Progenitor cell of endocrine pancreas (in vitro differentiated cells): ENCODE measurements around the gene PLPPR3. TPM values are rescaled to one million over a fixed set of nuclear protein-coding genes. Genes with fewer than 3 reads are reported as not detected.

ENCODE experiments used
- DNase-seq: peaks from one replicate; pipeline ENCODE4 v3.0.0; 2021; ENCODE audit warnings: low spot score; ENCODE audit not compliant: unreplicated experiment
- H3K27ac Mint-ChIP-seq: 2 replicates; pipeline ENCODE4 v1.8.0; 2021; ENCODE audit warnings: mild to moderate bottlenecking, moderate library complexity, mixed read lengths
- H3K27me3 Mint-ChIP-seq: 2 replicates; pipeline ENCODE4 v1.8.0; 2021; ENCODE audit warnings: mixed read lengths
- H3K36me3 Mint-ChIP-seq: 2 replicates; pipeline ENCODE4 v1.8.0; 2022; ENCODE audit warnings: mixed read lengths; ENCODE audit not compliant: insufficient read depth
- H3K4me1 Mint-ChIP-seq: 2 replicates; pipeline ENCODE4 v1.8.0; 2021; ENCODE audit warnings: low read depth, mixed read lengths
- H3K4me3 Mint-ChIP-seq: 2 replicates; pipeline ENCODE4 v1.8.0; 2021; ENCODE audit warnings: low read depth, mild to moderate bottlenecking, moderate library complexity, mixed read lengths
- H3K9me3 Mint-ChIP-seq: 2 replicates; pipeline ENCODE4 v1.8.0; 2021; ENCODE audit warnings: low read depth, mixed read lengths
- total RNA-seq: library from RNA; stranded (reverse); gene quantifications from 2 replicates; pipeline ENCODE4 v1.2.1, GENCODE V29; 2021
- TF ChIP-seq, protein P1 (sequence below): fragments of 200-600 bp; sonication (generic); IDR thresholded peaks from one replicate; pipeline ENCODE4 v1.5.0; 2021; ENCODE audit warnings: antibody characterized with exemption, mild to moderate bottlenecking; ENCODE audit not compliant: unreplicated experiment

Gene PLPPR3
- total RNA-seq, 1 donor from 2014 or later, result 129 TPM

DNA sequence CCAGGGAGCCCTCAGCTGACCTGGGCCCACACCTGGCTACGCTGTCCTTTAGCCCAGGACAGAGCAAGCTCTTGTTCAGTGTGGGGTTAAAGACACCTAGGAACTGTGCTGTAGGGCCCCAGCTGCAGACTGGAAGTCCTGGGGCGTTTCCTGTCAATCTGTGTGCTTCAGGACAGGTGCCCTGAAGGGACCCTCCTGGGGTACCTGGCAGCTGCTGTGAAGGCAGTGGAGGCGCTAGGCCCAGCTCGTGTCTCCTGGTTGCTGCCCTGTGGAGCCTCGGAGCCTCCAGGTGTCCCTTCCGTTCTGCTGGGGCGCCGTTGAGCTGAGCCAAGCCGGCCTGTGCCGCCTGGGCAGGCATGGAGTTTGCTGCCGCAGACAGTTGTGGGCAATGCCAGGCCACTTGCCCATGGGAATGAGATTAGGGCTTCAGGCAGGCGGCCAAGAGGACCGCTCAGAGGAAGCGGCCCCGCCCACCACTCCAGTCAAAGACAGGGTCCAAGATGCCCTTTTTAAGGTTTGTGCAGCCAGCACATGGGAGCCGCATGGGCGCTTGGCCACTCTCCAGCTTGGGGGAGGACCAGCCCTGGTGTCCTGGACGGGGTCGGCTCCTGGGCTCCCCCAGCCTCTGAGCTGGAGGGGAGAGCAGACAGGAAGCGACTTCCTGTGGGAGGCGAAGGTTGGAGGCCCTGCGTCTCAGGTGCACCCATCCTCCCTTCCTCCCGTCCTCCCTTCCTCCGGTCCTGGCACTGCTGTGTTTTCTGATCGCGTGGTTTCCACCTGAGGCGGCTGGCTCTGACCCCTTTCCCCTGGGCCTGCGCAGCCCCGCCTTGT, 20.5 kb downstream of the PLPPR3 start:
- no peak overlapping the region for H3K4me3 Mint-ChIP-seq
- TF ChIP-seq, protein P1, sequence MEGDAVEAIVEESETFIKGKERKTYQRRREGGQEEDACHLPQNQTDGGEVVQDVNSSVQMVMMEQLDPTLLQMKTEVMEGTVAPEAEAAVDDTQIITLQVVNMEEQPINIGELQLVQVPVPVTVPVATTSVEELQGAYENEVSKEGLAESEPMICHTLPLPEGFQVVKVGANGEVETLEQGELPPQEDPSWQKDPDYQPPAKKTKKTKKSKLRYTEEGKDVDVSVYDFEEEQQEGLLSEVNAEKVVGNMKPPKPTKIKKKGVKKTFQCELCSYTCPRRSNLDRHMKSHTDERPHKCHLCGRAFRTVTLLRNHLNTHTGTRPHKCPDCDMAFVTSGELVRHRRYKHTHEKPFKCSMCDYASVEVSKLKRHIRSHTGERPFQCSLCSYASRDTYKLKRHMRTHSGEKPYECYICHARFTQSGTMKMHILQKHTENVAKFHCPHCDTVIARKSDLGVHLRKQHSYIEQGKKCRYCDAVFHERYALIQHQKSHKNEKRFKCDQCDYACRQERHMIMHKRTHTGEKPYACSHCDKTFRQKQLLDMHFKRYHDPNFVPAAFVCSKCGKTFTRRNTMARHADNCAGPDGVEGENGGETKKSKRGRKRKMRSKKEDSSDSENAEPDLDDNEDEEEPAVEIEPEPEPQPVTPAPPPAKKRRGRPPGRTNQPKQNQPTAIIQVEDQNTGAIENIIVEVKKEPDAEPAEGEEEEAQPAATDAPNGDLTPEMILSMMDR, result no peak
- DNase-seq, result no peak
- H3K9me3 Mint-ChIP-seq, result no peaks in the 10 kb centered on the region
- no peaks in the 10 kb centered on the region for H3K27me3 Mint-ChIP-seq
- peak overlapping the region; percentile 10 for H3K27ac Mint-ChIP-seq
- peaks cover 34% of the 10 kb centered on the region for H3K4me1 Mint-ChIP-seq
- peaks cover 15% of the 10 kb centered on the region for H3K36me3 Mint-ChIP-seq

DNA sequence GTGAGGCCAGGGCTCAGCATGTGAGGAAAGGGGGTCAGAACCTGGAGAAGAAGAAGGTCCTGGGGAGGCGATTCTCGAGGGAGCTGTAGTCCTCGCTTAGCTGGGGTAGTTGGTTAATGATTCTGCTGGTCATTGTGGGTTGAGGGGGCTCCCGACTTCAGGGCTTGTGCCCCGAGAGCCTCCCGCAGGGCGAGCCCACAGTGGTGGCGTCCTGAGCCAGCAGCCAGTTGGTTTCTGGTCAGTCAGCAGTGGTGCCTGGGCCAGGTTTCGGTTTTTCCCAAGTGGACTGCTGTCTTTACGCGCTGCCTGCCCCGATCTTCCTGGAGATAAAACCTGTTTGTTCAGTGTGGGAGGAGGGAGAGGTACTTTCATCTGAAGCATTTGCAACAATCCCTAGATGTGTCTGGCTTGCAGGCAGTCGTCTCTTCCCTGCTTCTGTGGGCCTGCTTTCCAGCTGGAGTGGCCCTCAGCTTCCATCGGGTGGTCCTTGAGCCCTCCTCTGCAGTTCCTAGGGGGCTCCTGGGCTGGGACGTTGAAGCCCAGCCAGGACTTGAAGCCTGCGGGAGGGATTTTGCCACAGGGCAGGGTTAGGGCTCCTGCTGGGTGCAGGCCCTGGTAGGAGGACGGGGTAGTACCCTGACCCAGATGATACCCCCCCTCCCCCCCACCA, 21.3 kb downstream of the PLPPR3 start:
- no peak for DNase-seq
- Mint-ChIP-seq H3K4me3 (peak overlapping the region; percentile 85), H3K9me3 (no peaks in the 10 kb centered on the region), H3K4me1 (peaks cover 34% of the 10 kb centered on the region), H3K27ac (peak overlapping the region; percentile 95), H3K36me3 (peaks cover 15% of the 10 kb centered on the region), H3K27me3 (no peaks in the 10 kb centered on the region)
- TF ChIP-seq, protein P1, result no peak

DNA sequence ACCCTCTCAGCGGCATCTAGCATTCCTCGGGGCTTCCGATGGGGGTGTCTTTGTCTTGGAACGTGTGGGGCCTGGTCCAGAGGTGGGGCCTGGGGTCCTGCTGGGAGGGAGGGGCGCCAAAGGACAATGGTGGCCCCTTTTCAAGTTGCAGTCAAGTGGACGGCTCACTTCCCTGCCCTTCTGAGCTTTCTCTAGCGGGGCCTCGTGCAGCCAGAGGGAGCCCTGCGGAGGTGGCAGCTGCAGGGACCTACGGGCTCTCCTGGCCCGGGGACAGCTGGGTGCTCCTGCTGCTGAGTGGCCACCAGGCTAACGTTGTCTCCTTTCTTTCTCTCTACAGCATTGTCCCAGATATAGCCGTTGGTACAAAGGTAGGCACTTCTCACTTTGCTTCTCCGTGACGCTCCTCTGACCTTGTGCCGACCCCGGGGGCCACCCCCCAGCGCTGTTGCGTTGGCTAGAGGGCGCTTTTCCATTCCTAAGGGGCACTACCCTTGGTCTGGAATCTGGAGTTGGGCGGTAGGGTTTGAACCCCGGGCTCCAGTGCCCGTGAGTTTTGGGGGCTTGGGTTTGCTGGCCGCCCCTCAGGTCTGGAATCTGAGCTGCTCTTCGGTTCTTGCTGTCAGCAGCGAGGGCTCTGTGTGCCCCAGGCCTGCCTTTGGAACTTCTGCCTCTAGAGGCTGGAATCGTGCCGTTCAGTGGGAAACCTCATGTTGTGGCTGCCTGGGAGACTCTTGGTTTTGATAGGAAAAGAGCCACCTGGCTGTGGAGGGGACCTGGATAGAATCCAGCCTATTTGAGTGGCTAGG, 22.5 kb downstream of the PLPPR3 start:
- peak overlapping the region; percentile 95 for H3K27ac Mint-ChIP-seq
- H3K36me3 Mint-ChIP-seq, result peaks cover 13% of the 10 kb centered on the region
- H3K27me3 Mint-ChIP-seq, result no peaks in the 10 kb centered on the region

DNA sequence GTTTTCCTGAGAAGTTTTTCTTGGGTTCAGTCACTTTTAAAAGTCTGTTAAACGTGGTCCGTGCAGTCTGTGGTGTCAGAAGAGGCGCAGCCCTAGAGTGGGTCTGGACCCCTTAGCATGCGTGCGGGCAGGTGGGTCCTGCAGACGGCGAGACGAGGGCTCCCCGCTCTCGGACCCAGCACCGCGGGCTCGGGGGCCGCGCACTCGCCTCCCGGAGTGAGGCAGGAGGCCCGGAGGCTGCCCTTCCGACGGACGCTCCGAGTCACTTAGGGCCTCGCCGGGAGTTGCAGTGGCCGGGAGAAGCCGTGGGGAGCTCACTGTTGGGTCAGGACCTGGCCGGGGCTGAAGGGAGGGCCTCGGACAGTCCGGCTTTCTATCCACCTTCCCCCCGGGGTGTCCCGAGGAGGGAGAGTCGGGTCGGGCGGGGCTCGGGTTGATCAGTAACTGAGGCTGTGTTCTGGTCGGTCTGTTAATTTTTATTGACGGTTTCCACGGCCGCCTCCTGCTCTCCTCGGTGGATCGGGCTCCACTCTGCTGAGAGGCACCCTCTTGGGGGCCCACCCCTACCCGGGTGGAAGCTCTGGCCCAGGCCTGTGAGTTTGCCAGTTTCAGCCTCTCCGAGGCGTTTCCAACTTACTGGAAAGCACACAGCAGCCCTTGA, 23.2 kb downstream of the PLPPR3 start:
- peaks cover 12% of the 10 kb centered on the region for H3K36me3 Mint-ChIP-seq
- peak overlapping the region; percentile 85 for H3K4me3 Mint-ChIP-seq
- DNase-seq, result no peak
- no peaks in the 10 kb centered on the region for H3K9me3 Mint-ChIP-seq
- TF ChIP-seq, protein P1, result no peak
- H3K27ac Mint-ChIP-seq, result peak overlapping the region; percentile 95
- peaks cover 34% of the 10 kb centered on the region for H3K4me1 Mint-ChIP-seq
- no peaks in the 10 kb centered on the region for H3K27me3 Mint-ChIP-seq

More for the DNA sequence above, 22.5 kb downstream of the PLPPR3 start:
- DNase-seq, result no peak
- TF ChIP-seq, protein P1, result peak; percentile 45
- no peaks in the 10 kb centered on the region for H3K9me3 Mint-ChIP-seq
- H3K4me3 Mint-ChIP-seq, result peak overlapping the region; percentile 85
- H3K4me1 Mint-ChIP-seq, result peaks cover 34% of the 10 kb centered on the region
